Stimulated activated CD8-positive, alpha-beta memory T cell treated with anti-CD3 and anti-CD28 coated beads, Interleukin-12 subunit alpha, Interleukin-12 subunit beta, amount 100 ng/mL, for 24 hours (primary cell): ENCODE results near the gene SNTB2.
"Not testable (repeated sequence)": the region's sequence is repeated elsewhere in the genome, so short reads cannot be mapped to it uniquely, and the experiment has no call there.

ENCODE experiments used
- DNase-seq: peaks from one replicate; pipeline ENCODE4 v3.0.0-alpha.2; 2020; ENCODE audit errors: extremely low read depth

Gene SNTB2

DNA sequence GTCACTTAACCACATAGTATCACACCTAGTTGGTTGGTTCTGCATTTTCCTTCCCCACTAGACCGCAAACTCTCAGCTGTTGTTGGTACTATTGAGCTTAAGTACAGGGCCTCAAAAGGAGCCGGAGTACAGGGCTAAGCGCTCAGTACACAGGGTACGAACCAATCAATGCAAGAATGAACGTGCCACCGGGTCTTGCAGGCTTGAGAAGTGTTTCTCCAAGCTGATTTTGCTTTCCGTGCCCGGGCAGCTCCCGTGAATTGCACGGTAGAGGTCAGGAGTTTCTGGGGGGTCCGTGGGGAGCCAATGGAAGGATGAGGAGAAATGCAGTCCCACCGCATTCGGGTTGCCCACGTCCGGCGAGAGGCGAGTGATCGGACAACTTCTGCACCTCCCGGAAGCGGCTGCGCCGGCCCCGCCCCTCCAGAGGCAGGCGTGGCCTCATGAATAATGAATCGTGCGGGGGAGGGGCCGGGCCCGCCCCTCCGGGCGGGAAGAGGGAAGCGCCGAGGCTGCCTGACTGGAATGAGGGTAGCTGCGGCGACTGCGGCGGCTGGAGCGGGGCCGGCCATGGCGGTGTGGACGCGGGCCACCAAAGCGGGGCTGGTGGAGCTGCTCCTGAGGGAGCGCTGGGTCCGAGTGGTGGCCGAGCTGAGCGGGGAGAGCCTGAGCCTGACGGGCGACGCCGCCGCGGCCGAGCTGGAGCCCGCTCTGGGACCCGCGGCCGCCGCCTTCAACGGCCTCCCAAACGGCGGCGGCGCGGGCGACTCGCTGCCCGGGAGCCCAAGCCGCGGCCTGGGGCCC lies at the start of gene SNTB2:
SNTB2 (plus strand) TSS at position 523 of the 804 bp plus-strand sequence; CDS start at position 526, 3 bp downstream.
- no peak for DNase-seq

DNA sequence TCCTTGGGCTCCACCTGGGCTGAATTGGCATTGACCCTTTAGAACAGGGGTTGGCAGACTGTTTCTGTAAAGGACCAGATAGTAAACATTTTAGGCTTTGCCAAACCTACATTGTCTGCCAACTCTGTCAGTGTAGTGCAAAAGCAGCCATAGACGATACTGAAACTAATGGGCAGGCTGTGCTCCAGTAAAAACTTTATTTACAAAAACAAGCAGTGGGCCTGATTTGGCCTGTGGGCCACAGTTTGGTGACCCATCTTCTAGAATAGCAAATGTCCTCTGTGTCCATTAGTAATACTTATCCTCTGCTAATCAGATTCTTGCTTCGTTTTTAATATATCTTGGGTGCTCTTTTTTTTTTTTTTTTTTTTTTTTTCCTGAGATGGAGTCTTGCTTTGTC lies 48.4 kb upstream of the SNTB2 start:
- no peak for DNase-seq

DNA sequence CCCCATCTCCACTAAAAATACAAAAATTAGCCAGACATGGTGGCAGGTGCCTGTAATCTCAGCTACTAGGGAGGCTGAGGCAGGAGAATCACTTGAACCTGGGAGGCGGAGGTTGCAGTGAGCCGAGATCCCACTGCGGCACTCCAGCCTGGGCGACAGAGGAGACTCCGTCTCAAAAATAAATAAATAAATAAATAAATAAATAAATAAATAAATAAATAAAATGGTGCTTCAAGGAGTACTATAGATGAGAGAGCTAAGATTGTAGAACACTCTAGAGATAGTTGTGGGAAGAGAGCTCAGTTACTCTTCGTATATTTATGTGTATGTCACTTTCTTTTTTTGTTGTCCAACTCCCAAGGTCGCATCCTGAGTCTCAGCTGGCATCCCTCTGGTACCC lies 47.5 kb upstream of the SNTB2 start:
- not testable (repeated sequence) for DNase-seq

DNA sequence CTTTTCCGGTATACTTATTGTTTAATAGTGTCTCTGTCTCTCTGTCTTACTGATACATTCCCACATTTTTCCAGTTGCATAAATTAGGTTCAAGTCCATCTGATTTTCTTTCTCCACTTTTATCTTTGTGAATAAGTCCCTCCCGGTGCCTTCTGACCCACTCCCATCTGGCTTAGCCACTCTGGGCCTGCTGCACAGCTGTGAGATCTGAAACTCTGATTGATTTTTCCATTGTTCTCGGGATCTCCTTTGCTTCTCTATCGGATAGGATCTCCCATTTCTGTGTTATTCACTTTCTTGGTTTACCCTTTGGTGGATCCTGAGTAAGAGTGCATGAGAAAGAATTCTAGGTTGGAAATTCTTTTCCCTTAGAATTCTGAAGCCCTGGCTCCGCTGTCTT lies 46.0 kb upstream of the SNTB2 start:
- no peak for DNase-seq

DNA sequence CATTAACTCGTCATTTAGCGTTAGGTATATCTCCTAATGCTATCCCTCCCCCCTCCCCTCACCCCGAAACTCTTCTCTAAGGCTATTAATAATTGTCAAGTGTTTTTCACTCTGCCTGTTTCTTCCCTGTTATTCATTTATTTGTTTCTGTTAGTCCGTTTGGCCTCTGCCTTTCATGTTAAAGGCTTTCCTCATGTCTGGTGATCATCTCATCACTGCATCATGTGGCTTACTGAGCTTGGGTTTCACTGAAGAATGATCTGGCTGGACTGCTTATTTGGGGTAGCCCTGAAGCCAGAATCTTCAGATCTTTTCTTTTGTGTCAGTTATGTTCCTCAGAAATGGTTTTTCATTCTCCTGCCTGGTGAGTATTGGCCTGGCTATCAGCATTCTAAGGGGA lies 45.0 kb upstream of the SNTB2 start:
- no peak for DNase-seq

DNA sequence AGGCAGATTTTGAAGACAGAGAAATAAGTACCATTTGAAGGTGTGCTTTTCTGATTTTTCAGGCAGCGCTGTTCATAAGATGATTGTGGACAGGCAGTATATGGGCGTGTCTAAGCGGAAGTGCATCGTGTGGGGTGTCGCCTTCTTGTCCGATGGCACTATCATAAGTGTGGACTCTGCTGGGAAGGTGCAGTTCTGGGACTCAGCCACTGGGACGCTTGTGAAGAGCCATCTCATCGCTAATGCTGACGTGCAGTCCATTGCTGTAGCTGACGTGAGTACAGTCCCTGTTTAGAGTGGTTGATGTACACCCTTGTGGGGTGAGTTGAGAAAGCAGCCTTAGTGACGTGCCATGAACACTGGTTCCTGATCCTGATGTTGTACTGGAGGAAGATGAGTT lies 43.8 kb upstream of the SNTB2 start:
- no peak for DNase-seq

DNA sequence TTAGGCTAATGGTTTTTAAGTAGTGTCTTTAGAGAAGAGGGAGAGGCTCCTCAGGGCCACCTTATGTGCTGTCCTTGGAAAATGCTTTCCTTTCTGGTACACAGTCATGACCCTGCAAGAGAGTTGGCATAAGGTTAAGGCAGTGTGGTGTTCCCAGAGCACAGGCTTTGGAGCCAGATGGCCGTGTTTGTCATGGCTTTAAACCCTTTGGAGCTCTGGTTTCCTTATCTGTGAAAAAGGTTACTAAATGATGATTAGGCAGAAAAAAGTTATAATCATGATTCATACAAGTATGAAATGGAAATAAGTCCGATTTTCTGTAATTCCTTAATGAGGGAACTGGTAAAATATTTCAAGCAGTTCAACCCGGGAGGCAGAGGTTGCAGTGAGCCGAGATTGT lies 41.3 kb upstream of the SNTB2 start:
- no peak for DNase-seq

DNA sequence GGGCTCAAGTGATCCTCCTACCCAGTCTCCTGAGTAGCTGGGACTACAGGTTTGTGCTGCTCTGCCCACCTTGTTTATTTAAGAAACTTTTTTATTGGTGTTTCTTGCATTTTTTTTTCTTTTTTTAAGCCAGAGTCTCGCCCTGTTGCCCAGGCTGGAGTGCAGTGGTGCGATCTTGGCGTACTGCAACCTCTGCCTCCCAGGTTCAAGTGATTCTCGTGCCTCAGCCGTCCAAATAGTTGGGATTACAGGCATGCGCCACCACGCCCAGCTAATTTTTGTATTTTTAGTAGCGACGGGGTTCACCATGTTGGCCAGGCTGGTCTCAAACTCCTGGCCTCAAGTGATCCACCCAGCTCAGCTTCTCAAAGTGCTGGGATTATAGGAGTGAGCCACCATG lies 37.3 kb upstream of the SNTB2 start:
- DNase-seq, result not testable (repeated sequence)

DNA sequence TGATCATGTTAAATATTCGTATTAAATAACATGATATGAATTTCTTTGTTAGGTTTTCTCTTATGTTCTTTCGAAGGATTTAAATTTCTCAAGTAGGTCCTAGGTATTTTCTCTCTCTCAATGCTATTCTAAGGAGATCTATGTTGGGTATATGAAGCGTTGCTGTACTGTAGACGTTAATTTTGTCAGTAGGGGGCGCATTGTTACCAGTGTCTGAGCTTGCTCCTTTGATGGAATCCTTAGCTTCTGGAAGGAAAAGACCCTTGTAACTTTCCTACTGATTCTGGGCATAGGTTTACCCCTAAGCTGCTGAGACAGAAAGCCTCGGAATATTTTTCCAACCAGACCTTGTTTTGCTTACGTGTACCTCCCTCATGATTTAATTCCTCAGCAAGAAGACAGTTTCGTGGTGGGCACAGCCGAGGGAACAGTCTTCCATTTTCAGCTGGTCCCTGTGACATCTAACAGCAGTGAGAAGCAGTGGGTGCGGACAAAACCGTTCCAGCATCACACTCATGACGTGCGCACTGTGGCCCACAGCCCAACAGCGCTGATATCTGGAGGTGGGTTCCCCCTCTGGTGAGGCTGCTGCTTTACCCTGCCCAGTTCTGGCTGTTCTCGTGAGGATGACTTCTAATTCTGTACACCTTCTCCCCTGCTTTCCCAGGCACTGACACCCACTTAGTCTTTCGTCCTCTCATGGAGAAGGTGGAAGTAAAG lies 36.7 kb upstream of the SNTB2 start:
- no peak for DNase-seq

DNA sequence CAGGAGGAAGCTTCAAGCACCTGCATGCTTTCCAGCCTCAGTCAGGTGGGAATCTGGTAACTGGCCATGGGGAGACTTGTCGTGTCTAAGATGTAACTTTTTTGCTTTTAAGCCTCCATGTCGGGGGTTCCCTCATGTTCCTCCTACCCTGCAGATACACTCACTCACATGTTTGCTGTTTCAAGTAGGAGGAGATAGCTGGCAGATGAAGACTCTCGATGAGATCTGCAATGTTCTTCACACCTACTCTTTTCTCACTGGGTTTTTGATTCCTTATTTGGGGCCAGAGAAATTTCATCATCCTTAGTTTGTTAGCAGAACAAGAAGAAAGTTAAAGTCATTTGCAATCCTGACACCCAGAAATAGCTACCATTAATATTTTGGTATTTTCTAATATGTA lies 29.8 kb upstream of the SNTB2 start:
- DNase-seq, result no peak

DNA sequence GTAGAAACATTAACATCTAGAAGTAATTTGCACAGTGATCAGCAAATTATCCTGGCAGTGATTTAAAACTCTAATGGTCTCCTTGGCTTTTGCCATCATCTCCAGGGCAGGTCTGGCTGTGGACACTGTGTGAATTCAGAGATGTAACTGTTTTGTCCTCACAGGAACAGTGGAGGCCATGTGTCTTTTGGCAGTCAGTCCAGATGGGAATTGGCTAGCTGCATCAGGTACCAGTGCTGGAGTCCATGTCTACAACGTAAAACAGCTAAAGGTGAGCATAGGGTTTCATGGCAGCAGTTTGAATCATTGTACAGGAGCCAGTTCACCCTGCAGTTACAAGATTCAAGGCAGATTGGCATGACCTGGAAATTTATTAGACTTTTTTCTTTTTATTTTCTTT lies 26.8 kb upstream of the SNTB2 start:
- no peak for DNase-seq

DNA sequence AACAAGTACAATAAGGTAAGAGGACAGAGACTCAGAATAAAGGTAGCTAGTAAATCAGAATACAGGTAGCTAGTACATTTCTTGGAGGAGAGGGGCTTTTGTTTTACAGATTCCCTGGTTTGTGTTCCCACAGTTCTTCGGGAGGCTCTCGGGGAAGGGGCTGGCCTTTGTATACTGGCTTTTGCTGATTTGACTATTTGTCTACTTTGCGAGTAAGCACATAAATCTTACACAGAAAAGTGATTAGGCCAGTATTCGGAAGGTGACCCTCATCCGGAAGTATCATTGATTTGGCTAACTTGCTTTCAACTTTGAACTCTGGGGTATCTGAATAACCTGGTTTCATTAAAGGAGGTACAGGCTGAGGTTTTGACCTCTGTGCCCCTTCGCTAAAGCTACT lies 21.4 kb upstream of the SNTB2 start:
- no peak for DNase-seq

DNA sequence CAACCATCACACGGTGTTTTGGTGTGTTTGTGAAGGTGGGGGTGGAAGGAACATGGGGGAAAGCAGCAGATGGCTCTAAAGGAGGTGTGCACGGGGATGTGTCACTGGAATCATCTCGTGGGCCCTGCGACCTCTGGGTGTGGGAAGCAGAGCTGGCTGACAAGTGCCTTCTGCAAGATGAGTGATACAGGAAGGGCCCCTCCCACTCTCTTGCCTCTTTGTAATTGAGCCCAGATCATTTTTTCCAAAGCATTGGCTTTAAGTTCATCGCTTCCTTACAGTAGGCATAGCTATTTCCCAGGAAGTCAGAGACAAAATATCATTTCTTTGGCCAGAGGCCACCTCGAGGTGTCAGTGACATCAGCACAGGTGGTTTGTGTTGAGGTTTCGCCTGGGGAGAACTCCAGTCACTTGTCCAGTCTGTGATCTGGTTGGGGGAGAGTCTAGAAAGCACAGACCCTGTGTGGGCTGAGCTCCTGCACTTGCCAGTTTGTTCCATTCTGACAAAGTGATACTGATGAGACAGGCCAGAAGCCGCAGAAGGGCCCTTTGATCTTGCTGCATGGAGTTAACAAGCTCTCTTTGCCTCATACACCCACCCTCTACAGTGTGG lies 20.6 kb upstream of the SNTB2 start:
- peak; percentile 46 for DNase-seq

DNA sequence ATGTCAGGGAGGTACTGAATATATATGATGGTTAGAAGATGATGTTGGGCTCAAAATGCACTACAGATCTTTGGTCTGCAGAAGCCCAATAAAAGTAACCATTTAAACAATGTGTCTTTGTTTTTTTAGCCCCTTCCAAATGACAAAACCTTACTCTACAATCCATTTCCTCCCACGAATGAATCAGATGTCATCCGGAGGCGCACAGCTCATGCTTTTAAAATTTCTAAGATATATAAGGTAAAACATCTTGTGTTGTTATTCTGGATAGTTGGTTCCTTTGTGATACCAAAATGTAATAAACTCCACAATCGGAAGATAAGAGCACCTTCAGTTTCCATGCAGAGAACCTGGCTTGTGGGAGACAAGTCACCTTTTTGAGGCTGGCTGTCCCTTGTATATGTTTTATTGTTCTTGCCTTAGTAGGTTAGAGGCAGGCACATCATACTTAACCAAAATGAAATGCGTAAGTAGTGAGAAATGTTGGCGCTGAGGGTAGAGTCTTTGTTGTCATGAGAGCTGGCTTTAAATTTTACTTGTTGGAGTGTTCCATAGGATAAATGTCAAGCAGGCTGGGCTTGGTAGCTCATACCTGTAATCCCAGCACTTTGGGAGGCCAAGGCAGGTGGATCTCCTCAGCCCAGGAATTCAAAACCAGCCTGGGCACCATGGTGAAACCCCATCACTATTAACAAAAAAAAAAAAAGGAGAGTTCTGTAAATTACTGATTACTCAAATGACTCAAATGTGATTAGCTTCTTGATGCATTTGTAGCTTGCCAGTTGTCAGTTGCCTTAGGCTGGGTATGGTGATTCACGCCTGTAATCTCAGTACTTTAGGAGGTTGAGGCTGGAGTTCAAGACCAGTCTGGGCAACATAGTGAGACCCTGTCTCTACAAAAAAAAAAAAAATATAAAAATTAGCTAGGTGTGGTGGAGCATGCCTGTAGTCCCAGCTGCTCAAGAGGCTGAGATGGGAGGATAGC lies 19.7 kb upstream of the SNTB2 start:
- DNase-seq, result no peak

DNA sequence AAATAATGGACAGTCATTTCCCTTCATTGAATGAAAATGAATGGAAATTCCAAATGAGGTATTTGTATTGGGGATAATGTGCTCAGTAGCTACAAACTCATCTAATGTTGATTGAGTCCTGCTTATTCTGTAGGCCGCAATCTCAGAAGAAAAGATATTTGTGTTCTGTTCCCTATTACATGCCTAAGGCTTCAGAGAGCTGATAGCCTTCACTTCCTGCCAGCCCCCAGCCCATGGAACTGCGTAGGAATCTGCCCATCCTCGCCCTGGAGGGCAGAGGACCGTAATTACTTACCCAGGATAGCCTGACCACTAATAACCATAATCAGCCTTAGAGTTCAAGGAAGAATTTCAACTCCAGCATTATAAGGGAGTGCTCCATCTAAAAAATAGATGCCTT lies 17.9 kb upstream of the SNTB2 start:
- no peak for DNase-seq

DNA sequence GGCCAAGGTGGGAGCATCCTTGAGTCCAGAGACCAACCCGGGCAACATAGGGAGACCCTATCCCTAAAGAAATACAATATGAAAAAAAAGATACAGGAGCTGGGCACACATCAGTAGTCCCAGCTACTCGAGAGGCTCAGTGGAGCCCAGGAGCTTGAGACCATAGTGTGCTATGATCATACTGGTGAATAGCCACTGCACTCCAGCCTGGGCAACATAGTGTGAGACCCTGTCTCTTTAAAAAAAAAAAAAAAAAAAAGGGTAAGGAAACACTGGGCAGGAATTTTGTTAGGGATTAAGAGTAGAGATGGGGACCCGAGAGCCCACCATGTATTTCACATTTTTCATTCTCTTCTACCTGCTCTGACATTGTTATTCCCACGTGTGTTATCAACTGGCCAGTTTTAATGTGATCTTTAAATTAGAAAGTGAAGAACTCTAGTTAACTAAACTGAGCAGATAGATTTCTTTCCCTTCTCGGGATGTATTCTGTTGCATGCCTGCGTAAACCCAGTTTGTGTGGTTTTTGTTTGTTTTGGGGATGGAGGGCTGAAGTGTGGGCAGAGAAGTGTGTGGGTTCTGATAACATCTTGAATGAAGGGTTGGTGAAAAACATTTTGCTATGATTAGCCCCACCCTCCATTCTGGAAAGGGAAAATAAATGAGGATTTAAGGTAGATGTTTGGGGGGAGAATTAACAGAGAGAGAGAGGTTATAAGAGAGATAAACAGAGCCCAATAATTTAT lies 17.2 kb upstream of the SNTB2 start:
- DNase-seq, result no peak

DNA sequence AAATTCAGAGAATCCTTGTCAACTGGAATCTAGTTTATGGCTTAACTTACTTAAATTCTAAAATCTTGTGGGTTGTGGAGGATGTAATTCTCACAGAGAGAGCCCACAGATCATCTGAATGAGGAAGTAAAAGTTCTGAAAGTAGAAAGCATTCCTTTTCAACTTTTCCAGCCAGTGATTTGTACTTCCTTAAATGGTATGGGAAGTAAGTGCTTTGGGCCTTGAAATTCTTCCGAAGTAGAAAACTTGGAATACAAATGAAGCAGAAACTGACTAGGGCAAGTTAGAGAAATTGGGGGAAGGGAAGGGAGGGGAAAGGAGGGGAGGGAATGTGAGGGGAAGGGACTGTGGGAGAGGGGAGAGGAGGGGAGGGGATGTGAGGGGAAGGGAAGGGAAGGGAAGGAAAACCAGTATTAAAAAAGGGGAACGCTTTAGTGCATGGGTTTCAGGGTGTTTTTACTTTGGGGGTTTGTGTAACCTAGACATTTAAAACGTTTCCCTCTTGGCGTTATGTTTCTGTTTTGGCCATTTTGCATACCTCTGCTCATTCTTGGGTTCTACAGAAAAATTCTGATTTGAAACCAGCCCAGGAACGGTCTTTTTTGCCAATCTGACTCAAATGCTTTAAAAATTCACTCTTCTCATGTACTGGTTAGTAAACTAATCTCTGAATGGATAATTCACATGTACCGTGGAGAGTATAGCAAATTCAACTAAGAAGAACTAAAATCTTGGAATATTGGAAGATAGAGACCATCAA lies 15.5 kb upstream of the SNTB2 start:
- DNase-seq, result no peak

DNA sequence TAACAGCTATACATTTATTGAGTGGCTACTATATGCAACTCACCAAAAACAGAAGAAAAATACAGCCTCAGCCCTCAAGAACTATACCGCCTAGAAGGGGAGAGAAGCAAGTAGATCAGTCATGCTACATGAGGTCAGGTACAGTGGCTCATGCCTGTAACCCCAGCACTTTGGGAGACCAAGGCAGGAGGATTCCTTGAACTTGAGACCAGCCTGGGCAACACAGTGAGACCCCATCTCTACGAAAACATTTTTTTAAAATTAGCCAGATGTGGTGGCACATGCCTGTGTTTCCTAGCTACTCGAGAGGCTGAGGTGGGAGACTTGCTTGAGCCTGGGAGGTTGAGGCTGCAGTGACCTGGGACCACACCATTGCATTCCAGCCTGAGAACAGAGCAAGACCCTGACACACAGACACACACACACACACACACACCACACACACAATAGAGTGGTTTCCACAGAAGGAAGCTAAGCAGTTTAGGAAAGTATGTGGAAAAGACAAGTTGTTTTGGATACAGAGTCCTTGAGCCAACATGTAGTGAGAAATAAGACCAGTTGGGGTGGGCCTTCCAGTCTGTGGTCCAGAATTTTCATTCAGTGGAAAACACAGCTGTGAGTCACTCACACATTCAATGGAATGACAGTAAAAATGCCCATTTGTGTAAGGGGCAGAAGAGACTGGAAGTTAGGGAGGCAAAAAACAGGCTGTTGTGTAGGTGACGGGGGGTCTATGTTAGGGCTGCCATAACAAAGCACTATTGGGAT lies 10.7 kb upstream of the SNTB2 start:
- DNase-seq, result no peak

DNA sequence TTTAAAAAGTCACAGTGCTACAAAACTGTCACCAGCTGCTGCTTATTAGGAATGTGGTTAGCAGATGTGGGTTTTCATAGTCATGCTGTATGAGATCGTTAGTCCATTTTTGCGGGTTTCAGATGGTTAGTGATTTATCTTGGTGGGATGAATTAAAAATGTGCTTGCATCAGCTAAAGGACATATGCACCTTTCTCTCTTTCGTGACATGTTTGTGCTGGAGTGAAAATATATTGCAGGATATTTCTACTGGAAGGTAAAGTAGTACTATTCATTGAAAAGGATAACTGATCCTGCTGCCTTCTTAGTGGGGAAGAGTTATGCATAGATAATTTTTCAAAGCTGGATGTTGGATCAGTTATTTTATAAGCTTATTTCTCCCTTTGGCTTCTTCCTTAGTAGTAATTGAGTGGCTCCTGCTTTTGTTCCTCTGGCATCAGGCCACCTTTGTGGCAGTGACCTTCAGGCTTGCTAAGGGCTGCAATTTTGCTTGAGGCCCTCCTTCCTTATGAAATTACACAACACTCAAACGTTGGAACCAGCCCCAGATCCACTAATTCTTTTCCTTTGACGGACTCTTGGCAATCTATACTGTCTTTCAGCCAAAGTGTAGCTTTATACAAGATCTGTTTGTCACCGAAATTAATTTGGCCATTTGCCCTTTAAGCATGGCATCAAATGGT lies 7.5 kb upstream of the SNTB2 start:
- no peak for DNase-seq
